ENCODE results near the gene CCL16. TPM values are rescaled to one million over a fixed set of nuclear protein-coding genes. Genes with fewer than 3 reads are reported as not detected.
"Not testable (repeated sequence)": the region's sequence is repeated elsewhere in the genome, so short reads cannot be mapped to it uniquely, and the experiment has no call there.

Gene CCL16
- total RNA-seq, result not detected
- long read RNA-seq, result 0 reads

DNA sequence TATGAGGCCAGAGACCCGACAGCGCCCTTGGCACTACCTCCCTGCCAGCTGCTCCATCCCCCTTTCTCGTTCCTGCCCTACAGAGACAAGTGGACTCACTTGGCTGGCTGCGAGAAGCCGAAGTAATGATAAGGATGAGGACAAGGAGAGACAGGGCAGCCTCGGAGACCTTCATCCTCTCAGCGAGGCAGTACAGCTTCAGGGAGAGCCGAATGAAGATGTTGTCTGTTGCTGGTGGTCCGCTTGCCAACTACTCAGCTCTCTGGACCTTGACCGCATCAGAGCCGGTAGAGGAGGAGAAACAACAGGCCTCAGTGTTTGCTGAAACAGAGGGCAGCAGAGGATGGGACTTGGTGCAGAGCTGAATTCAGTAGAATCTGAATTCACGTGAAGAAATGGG, at the start of gene CCL16:
TSS of gene CCL16 (minus strand) at position 252 of the 400 bp plus-strand sequence. CDS start at position 175, 77 bp downstream.
- intact Hi-C loops (cut with DNase I), result no loop called here
- no peak for ATAC-seq (ENCODE audit: poor library complexity)

DNA sequence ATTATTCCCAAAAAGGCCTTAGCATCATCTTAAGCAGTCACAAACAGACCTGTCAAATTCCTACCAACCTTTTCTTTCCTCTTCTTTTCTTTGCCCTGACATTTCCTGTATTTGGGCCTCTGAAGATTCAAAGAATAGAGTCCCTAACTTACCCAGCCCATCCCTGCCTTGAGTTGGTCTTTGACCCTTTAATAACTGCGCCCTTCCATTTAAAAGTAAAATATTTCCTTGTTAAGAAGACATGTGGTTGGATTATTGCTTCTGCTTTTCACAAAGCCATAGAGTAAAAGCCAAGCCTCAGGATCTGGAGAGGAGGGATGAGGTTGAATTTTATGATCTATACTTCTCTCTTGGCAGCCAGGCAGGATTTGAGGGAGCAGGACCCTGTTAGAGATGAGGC, 49.7 kb upstream of the CCL16 start:
- ATAC-seq (ENCODE audit: poor library complexity), result no peak
- intact Hi-C loops (cut with DNase I), result no loop called here

More for the DNA sequence above, at the start of gene CCL16:
- DNase-seq, result no peak

GRCh38 chr17:36027761-36028160, 46.5 kb upstream of the CCL16 start:
- intact Hi-C loops (cut with DNase I), result no loop called here
- no peak for ATAC-seq (ENCODE audit: poor library complexity)
- DNase-seq, result no peak

More for the DNA sequence above, 49.7 kb upstream of the CCL16 start:
- DNase-seq, result no peak

DNA sequence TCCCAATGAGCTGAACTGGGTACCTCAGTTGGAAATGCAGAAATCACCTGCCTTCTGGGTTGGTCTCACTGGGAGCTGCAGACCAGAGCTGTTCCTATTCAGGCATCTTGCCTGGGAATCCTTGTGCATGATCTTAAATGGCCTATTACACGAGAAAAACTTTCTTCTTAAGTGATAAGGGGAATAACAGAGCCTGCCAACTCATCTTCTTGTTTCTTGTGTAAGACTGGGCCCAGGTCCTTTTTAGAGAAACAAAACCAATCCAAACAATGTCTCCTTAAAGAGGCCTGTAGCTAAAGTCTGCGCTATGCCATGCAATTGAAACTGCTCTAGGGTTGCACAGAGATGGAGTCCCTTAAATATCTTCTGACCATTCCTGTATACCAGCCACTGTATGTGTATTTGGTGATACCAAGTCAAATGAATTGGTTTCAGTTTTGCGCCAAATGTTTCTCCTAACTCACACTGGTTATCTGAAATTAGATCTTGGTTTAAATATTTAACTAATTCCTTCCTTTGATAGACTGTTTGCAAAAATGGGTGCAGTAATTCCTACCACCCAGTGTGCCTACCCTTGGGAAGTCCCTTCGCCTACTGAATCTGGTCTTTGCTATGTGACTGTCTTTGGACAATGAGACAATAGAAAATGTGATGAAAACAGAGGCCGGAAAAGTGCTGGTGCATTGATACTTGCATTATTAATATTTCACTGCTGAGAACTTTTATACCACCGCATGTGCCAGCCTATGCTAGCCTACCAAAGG, 43.0 kb upstream of the CCL16 start:
- intact Hi-C loops (cut with DNase I), result no loop called here
- DNase-seq, result no peak
- ATAC-seq (ENCODE audit: poor library complexity), result no peak

GRCh38 chr17:36019423-36019822, 38.1 kb upstream of the CCL16 start:
- ATAC-seq (ENCODE audit: poor library complexity), result no peak
- no peak for DNase-seq
- intact Hi-C loops (cut with DNase I), result no loop called here

DNA sequence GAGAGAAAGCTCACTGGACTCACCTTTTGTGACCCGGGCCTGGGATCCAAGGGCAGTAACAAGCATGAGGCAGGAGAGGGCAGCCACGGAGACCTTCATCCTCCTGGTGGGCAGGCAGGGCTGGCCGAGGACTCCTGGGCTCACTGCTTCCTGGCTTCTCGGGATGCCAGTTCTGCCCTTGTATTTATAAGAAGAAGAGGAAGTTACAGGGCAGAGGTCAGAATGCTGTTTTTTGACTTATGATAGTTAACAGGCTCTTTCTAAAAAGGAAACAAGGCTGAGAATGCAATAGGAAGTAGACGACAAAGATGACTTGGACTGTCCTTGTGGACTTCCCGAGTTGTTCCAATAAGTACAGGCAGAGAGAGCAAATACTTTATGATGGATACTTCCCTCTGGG, 36.5 kb upstream of the CCL16 start, which contains the start of gene CCL23:
TSS of gene CCL23 (minus strand) at position 174 of the 400 bp plus-strand sequence. CDS start at position 99, 75 bp downstream.
- DNase-seq (no peak), ATAC-seq (ENCODE audit: poor library complexity) (peak; percentile 38)
- intact Hi-C loops (cut with DNase I), result no loop called here

DNA sequence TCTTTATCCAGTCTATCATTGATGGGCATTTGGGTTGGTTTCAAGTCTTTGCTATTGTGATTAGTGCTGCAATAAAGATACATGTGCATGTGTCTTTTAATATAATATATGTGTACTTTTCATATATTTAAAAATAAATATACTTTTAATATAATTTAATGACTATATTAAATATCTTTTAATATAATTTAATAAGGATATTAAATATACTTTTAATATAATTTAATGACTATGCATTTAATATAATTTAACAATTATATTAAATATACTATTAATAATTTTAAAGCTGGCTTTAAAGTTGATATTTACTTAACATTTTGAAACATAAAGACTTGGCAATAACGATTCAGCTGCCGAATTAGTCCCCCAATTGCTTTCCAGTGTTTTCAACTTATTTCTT, 35.3 kb upstream of the CCL16 start:
- DNase-seq (no peak), ATAC-seq (ENCODE audit: poor library complexity) (no peak)
- intact Hi-C loops (cut with DNase I), result no loop called here

DNA sequence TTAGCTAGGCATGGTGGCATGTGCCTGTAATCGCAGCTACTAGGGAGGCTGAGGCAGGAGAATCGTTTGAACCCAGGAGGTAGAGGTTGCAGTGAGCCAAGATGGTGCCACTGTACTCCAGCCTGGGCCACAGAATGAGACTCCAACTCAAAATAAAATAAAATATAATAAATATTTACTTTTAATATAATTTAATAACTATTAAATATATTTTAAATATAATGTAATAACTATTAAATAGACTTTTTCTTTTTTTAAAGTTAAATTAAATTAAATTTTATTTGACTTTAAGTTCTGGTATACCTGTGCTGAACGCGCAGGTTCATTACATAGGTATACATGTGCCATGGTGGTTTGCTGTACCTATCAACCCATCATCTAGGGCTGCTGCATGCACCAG, 34.6 kb upstream of the CCL16 start:
- DNase-seq; ATAC-seq (ENCODE audit: poor library complexity); intact Hi-C loops (cut with DNase I): not testable (repeated sequence)

GRCh38 chr17:36014946-36015345, 33.6 kb upstream of the CCL16 start:
- intact Hi-C loops (cut with DNase I), result no loop called here
- ATAC-seq (ENCODE audit: poor library complexity), result no peak
- no peak for DNase-seq

GRCh38 chr17:36011201-36011600, 29.9 kb upstream of the CCL16 start:
- no peak for DNase-seq
- intact Hi-C loops (cut with DNase I), result no loop called here
- no peak for ATAC-seq (ENCODE audit: poor library complexity)

DNA sequence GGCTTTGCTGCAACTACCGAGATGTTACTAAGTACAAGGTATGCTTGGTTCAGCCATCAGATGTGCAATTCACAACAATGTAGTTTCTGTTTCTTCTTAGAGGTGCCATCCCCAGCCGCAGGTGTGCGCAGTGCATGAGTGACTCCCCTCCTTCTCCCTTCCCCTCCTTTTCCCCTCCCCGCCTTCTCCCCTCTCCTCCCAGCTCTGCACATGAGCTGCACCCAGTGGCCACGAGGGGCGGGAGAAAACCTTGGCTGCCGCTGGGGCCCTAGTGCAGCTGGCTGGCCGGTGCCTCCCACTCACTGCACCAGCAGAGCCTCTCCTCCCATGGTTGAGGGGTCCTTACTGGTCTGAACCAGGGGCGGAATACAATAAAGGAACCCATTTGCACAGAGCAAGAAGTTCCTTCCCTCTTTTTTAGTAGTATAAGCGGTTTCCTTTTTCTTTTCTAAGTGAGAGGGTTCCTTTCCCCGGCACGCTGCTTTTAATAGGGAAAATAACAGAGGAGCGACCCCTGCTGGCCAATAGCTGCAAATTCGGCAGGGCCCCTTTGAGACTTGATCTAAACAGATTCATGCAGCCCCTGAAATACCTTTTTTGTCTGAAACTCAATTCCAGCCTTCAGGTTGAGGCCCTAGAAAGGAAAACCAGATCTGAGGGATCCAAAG, 27.8 kb upstream of the CCL16 start:
- intact Hi-C loops (cut with DNase I), result no loop called here

DNA sequence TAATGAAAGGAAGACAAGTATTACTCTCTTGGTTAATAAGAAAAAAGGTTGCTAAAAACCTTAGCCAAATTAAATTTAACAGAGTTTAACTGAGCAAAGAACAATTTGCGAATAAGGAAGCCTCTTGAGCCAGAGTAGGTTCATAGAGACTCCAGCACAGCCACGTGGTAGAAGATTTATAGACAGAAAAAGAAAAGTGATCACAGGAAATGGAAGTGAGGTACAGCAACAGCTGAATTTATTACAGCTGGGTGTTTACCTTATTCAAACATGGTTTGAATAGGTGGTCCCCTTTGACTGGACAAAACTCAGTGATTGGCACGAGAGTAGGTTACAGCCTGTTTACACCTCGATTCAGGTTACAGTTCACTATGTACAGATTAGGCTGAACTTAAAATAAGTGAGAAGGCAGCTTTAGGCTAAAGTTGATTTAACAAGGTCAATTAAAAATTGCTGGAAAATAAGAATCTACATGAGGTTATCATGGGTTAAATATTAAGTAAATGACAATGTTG, 23.4 kb upstream of the CCL16 start:
- DNase-seq (no peak), ATAC-seq (ENCODE audit: poor library complexity) (no peak)
- intact Hi-C loops (cut with DNase I), result no loop called here

More for the DNA sequence above, 27.8 kb upstream of the CCL16 start:
- DNase-seq (no peak), ATAC-seq (ENCODE audit: poor library complexity) (no peak)

- intact Hi-C loops (cut with DNase I), result no loop called here
- ATAC-seq (ENCODE audit: poor library complexity) (no peak), DNase-seq (no peak)
Observed at GRCh38 chr17:36002631-36003030, 21.3 kb upstream of the CCL16 start.

DNA sequence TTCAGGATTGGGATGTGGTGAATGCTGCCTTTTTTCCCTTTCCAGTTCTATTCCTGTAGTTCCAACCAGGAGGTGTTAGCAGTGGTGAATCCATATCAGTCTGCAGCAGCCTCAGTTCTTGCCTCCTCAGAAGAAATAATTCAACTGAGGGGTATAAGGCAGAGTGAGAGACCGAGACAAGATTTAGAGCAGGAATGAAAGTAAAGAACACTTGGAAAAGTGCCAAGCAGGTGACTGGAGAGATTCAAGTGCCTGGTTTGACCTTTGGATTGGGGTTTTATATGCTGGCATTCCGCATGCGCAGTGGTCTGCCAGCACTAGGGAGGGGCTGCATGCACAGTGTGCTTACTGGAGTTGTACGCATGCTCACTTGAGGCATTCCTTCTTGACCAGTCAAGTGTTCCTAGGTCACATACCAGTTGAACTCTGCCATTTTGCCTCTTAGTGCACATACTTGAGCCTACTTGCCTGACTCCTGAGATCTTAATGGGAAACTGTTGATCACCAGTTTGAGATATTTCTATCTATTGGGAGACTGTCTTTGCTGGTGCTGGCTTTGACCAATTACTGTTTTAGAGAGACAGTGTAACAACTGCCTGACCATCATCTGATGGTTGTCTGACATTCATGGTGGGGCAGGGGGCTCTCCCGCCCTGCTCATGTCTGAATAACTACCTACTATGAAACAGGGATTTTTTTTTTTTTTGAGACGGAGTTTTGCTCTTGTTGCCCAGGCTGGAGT, 20.7 kb upstream of the CCL16 start:
- ATAC-seq (ENCODE audit: poor library complexity), result no peak
- intact Hi-C loops (cut with DNase I), result no loop called here
- no peak for DNase-seq

GRCh38 chr17:36001110-36001771, 19.9 kb upstream of the CCL16 start, which contains the start of gene CCL15:
TSS of gene CCL15 (minus strand) at chr17:36001553. CDS start at chr17:36001492, 61 bp downstream.
- DNase-seq (no peak), ATAC-seq (ENCODE audit: poor library complexity) (no peak)
- intact Hi-C loops (cut with DNase I), result no loop called here

GRCh38 chr17:36000732-36001109, 19.4 kb upstream of the CCL16 start:
- intact Hi-C loops (cut with DNase I), result no loop called here

GRCh38 chr17:35998756-35999155, 17.5 kb upstream of the CCL16 start:
- ATAC-seq (ENCODE audit: poor library complexity) (no peak), DNase-seq (no peak)
- intact Hi-C loops (cut with DNase I), result no loop called here

More at GRCh38 chr17:36000732-36001109, 19.4 kb upstream of the CCL16 start:
- ATAC-seq (ENCODE audit: poor library complexity) (no peak), DNase-seq (no peak)

- no peak for ATAC-seq (ENCODE audit: poor library complexity)
- no peak for DNase-seq
Observed at GRCh38 chr17:35998018-35998545, 16.8 kb upstream of the CCL16 start.

More at GRCh38 chr17:35998018-35998545, 16.8 kb upstream of the CCL16 start:
- intact Hi-C loops (cut with DNase I), result no loop called here
